AG04449 (cell line): ENCODE results near the gene SCFD1.
A peak's percentile ranks its signal among the peaks of the same experiment; 100 is the strongest.
"Not testable (repeated sequence)": the region's sequence is repeated elsewhere in the genome, so short reads cannot be mapped to it uniquely, and the experiment has no call there.

Experiments used
- CTCF ChIA-PET: fragments of 350-600 bp; formaldehyde crosslinking; extraction: SDS; loops from one replicate; lab custom pipeline; 2021; ENCODE audit warnings: antibody characterized with exemption; lab: Yijun Ruan, JAX
- POLR2A ChIA-PET: fragments of 400-600, 350-600 bp; formaldehyde crosslinking; extraction: SDS; loops from one replicate; lab custom pipeline; 2020; ENCODE audit warnings: antibody characterized with exemption, inconsistent platforms; lab: Yijun Ruan, JAX
- DNase-seq: peaks from one replicate; pipeline ENCODE4 v3.0.0-alpha.2; 2010; ENCODE audit warnings: low read depth, low spot score
- H3K4me3 ChIP-seq: 2 replicates; pipeline ENCODE4 v1.5.1; 2011; ENCODE audit warnings: low read depth, mild to moderate bottlenecking, control low read depth, low read length
- CTCF ChIP-seq: IDR thresholded peaks from one replicate; pipeline ENCODE4 v1.5.1; 2011; ENCODE audit warnings: mild to moderate bottlenecking, moderate library complexity, low read length, control low read depth, inconsistent platforms; ENCODE audit not compliant: insufficient read depth; ENCODE audit errors: missing control alignments

SCFD1 gene

GRCh38 chr14:30621354-30621939 is 672 bp upstream of the SCFD1 start:
- no peak for DNase-seq
- TF ChIP-seq CTCF, result no peak
- CTCF ChIA-PET, result interaction anchor here (1.4 to 1.9 kb wide), 4 partner anchors 10 to 350 kb away, joined by 4 to 6 read pairs (median 4); no protein-coding TSS in a partner anchor
- peak overlapping the region; percentile 82 for H3K4me3 ChIP-seq
- POLR2A ChIA-PET, result interaction anchor here (0.6 to 1.2 kb wide), 3 partner anchors 10 to 74 kb away, joined by 3 to 7 read pairs (median 4); no protein-coding TSS in a partner anchor

GRCh38 chr14:30623412-30624131 is 1.5 kb downstream of the SCFD1 start:
- no peak for DNase-seq
- peak overlapping the region; percentile 82 for H3K4me3 ChIP-seq
- no peak for TF ChIP-seq CTCF
- ChIA-PET POLR2A (no interaction called here), CTCF (interaction anchor here (0.9 to 1.9 kb wide), 4 partner anchors 9 to 248 kb away, joined by 3 to 7 read pairs (median 4); no protein-coding TSS in a partner anchor)

GRCh38 chr14:30624132-30624423 is 2.0 kb downstream of the SCFD1 start:
- ChIA-PET POLR2A (no interaction called here), CTCF (interaction anchor here (1.3 to 1.7 kb wide), 2 partner anchors 31 to 33 kb away, joined by 3 to 4 read pairs; no protein-coding TSS in a partner anchor)
- no peak for DNase-seq
- H3K4me3 ChIP-seq, result peak overlapping the region; percentile 82
- TF ChIP-seq CTCF, result no peak

- ChIA-PET CTCF (interaction anchor here (1.3 kb wide), 2 partner anchors 11 to 30 kb away, joined by 3 read pairs; no protein-coding TSS in a partner anchor), POLR2A (no interaction called here)
- TF ChIP-seq CTCF, result no peak
- no peak overlapping the region for H3K4me3 ChIP-seq
- DNase-seq, result no peak
These were observed 3.4 kb downstream of the SCFD1 start for GRCh38 chr14:30625533-30625932.

- POLR2A ChIA-PET, result not testable (repeated sequence)
- CTCF ChIA-PET, result interaction anchor here (1.1 kb wide), 2 partner anchors 27 to 28 kb away, joined by 3 read pairs; no protein-coding TSS in a partner anchor
These were observed 7.3 kb downstream of the SCFD1 start for GRCh38 chr14:30629432-30629831.

GRCh38 chr14:30630248-30630647 is 8.1 kb downstream of the SCFD1 start:
- CTCF ChIA-PET, result interaction anchor here (1.1 kb wide), 1 partner anchor 26 kb away, joined by 3 read pairs; no protein-coding TSS in a partner anchor
- no peak for TF ChIP-seq CTCF
- H3K4me3 ChIP-seq, result no peak overlapping the region
- no peak for DNase-seq
- POLR2A ChIA-PET, result no interaction called here

More at GRCh38 chr14:30629432-30629831, 7.3 kb downstream of the SCFD1 start:
- H3K4me3 ChIP-seq, DNase-seq: not testable (repeated sequence)
